Panc1 (cell line): Measurements from ENCODE around the gene ENTREP3. TPM values are rescaled to one million over a fixed set of nuclear protein-coding genes. Genes with fewer than 3 reads are reported as not detected.
"Not testable (repeated sequence)": the region's sequence is repeated elsewhere in the genome, so short reads cannot be mapped to it uniquely, and the experiment has no call there.

Experiments
- ATAC-seq: fragments of 200-7000 bp; cut with Tn5 transposase; 2 replicates; pipeline ENCODE4 v1.9.1; 2020; ENCODE audit warnings: mild to moderate bottlenecking, moderate library complexity
- BruUV-seq: library from RNA; stranded (reverse); fragments of 400-500 nt; replicated peaks from 2 replicates; lab custom pipeline; 2021; lab: Mats Ljungman, UMichigan
- CTCF ChIA-PET: fragments of 300-600 bp; sonication (Branson Sonifier 250); formaldehyde crosslinking; loops from one replicate; lab custom pipeline; 2022; ENCODE audit warnings: antibody characterized with exemption; lab: Charles Lee
- POLR2A ChIA-PET: fragments of 300-600 bp; sonication (Branson Sonifier 250); formaldehyde crosslinking; loops from one replicate; lab custom pipeline; 2022; ENCODE audit warnings: antibody characterized with exemption; lab: Charles Lee
- DNase-seq: peaks from one replicate; pipeline ENCODE4 v3.0.0-alpha.2; 2010; ENCODE audit warnings: low read depth, low spot score
- H3K27ac ChIP-seq: 2 replicates; pipeline ENCODE4 v1.5.1; 2011; ENCODE audit warnings: mild to moderate bottlenecking, low read length, inconsistent platforms
- H3K27me3 ChIP-seq: fragments of 200-500 bp; sonication (Bioruptor generic); 2 replicates; pipeline ENCODE4 v1.6.0; 2014; ENCODE audit warnings: low read length, inconsistent platforms; ENCODE audit not compliant: control insufficient read depth, insufficient read depth
- H3K36me3 ChIP-seq: fragments of 200-500 bp; sonication (Bioruptor generic); 2 replicates; pipeline ENCODE4 v1.5.1; 2014; ENCODE audit warnings: inconsistent platforms, mild to moderate bottlenecking, low read length, moderate library complexity; ENCODE audit not compliant: control insufficient read depth, insufficient read depth
- H3K4me1 ChIP-seq: 2 replicates; pipeline ENCODE4 v1.5.1; 2011; ENCODE audit warnings: inconsistent platforms, mild to moderate bottlenecking, low read length, moderate library complexity; ENCODE audit not compliant: control insufficient read depth, insufficient read depth
- H3K4me3 ChIP-seq, 2 experiments: 2 replicates each; pipeline ENCODE4 v1.5.1; 2011 to 2012; ENCODE audit warnings: low read depth in 2 of 2, low read length in 2 of 2, mild to moderate bottlenecking in 2 of 2, inconsistent platforms in 1 of 2, moderate library complexity in 1 of 2
- H3K9me3 ChIP-seq: fragments of 200-500 bp; sonication (Bioruptor generic); 2 replicates; pipeline ENCODE4 v1.5.1; 2014; ENCODE audit warnings: low read depth, mild to moderate bottlenecking, inconsistent platforms, low read length, moderate library complexity; ENCODE audit not compliant: control insufficient read depth, insufficient read depth
- CTCF ChIP-seq: fragments of 450-650 bp; IDR thresholded peaks from 2 replicates; pipeline ENCODE4 v1.5.1; 2017; ENCODE audit warnings: mild to moderate bottlenecking
- POLR2AphosphoS5 ChIP-seq: IDR thresholded peaks from 2 replicates; pipeline ENCODE4 v1.6.1; 2012; ENCODE audit warnings: mild to moderate bottlenecking, low read depth, low read length, moderate library complexity
- REST ChIP-seq, 2 experiments: IDR thresholded peaks; 2 replicates each; pipeline ENCODE4 v1.6.1; 2011 to 2012; ENCODE audit warnings: low read depth in 2 of 2, control low read depth in 1 of 2, low read length in 1 of 2, mild to moderate bottlenecking in 1 of 2, moderate library complexity in 1 of 2; ENCODE audit not compliant: insufficient read depth in 1 of 2
- SIN3A ChIP-seq: IDR thresholded peaks from 2 replicates; pipeline ENCODE4 v1.6.1; 2012; ENCODE audit warnings: low read depth, mild to moderate bottlenecking, low read length, moderate library complexity, borderline replicate concordance; ENCODE audit not compliant: insufficient read depth
- TCF7L2 ChIP-seq: IDR thresholded peaks from 2 replicates; pipeline ENCODE4 v1.6.1; 2011; ENCODE audit warnings: mild to moderate bottlenecking, low read depth, low read length, inconsistent platforms
- in situ Hi-C: cut with HindIII; loops from 2 replicates; pipeline ENCODE4 v1.10.0; 2016; ENCODE audit warnings: low sequenced_read_pairs, low pct_unique_long_range_greater_than_20kb
- intact Hi-C: fragments of 100-400 bp; cut with micrococcal nuclease; formaldehyde crosslinking; loops from one replicate; pipeline ENCODE4 v1.10.0; 2022; ENCODE audit not compliant: unreplicated experiment
- total RNA-seq: library from RNA; stranded (reverse); gene quantifications from one replicate; pipeline ENCODE4 v1.2.1, GENCODE V29; 2021; ENCODE audit not compliant: unreplicated experiment

ENTREP3 gene
- total RNA-seq, 1 experiment from 2014 or later = 94.7 TPM

GRCh38 chr1:155236451-155236850, 18.8 kb downstream of the ENTREP3 start:
- intact Hi-C loops (no loop called here), in situ Hi-C loops (no loop called here)
- H3K27me3 ChIP-seq = no peaks in the 10 kb centered on the region
- ATAC-seq = no peak
- no peaks in the 10 kb centered on the region for H3K36me3 ChIP-seq
- peaks cover 4% of the 10 kb centered on the region; the same call in 1 of the 2 replicates for H3K4me1 ChIP-seq
- ChIA-PET POLR2A (no interaction called here), CTCF (interaction anchor here (0.6 kb wide), 1 partner anchor 277 kb away, joined by 12 read pairs; no protein-coding TSS in a partner anchor)
- no peak overlapping the region for H3K27ac ChIP-seq
- H3K9me3 ChIP-seq = no peaks in the 10 kb centered on the region
- BruUV-seq = no TSS peak
- no peak for TF ChIP-seq POLR2AphosphoS5
- no peak for TF ChIP-seq REST (IDR thresholded peaks at IDR 0.05; ENCODE audit: insufficient read depth in 1 of 2, low read depth in 2 of 2, low read length in 1 of 2)
- no peak for TF ChIP-seq SIN3A
- no peak for TF ChIP-seq CTCF
- no peak for TF ChIP-seq TCF7L2
- no peak for DNase-seq
- H3K4me3 ChIP-seq = no peak overlapping the region

GRCh38 chr1:155235375-155235774, 19.9 kb downstream of the ENTREP3 start:
- in situ Hi-C loops, H3K27me3 ChIP-seq, DNase-seq, intact Hi-C loops, H3K36me3 ChIP-seq, ATAC-seq, CTCF ChIA-PET, BruUV-seq, H3K27ac ChIP-seq, POLR2A ChIA-PET, H3K4me3 ChIP-seq, H3K9me3 ChIP-seq, H3K4me1 ChIP-seq: not testable (repeated sequence)

DNA sequence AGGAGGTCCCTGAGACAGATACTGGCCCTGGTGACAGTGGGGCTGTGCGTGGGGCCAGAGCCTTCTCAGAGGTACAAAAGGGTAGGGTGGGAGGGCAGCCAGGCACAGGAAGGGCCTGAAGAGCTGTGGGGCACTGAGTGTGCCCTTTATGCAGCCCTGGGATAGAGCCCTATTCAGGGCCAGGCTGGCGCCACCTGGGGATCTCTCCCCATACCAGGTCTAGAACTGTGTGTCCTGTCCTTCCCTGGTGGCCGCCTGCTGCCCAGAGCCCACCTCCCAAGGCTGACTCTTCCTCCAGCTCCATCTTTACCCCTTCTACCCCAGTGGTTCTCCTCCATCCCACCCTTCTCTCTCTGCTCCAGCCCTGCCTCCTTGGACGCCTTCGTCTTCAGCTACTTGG, 21.8 kb downstream of the ENTREP3 start:
- peak; percentile 44; the same call in 1 of the 2 replicates for ATAC-seq
- in situ Hi-C loops, H3K4me1 ChIP-seq, BruUV-seq, H3K4me3 ChIP-seq, DNase-seq, H3K27ac ChIP-seq, POLR2A ChIA-PET, CTCF ChIA-PET, H3K9me3 ChIP-seq, H3K36me3 ChIP-seq, intact Hi-C loops, H3K27me3 ChIP-seq: not testable (repeated sequence)

GRCh38 chr1:155232001-155232978, 23.0 kb downstream of the ENTREP3 start:
- POLR2A ChIA-PET, in situ Hi-C loops, H3K4me3 ChIP-seq, BruUV-seq, H3K9me3 ChIP-seq, H3K4me1 ChIP-seq, intact Hi-C loops, H3K27ac ChIP-seq, ATAC-seq, DNase-seq, H3K36me3 ChIP-seq, H3K27me3 ChIP-seq: not testable (repeated sequence)
- CTCF ChIA-PET = interaction anchor here (0.5 kb wide), 1 partner anchor 96 kb away, joined by 3 read pairs; no protein-coding TSS in a partner anchor

- intact Hi-C loops, ATAC-seq, H3K27ac ChIP-seq, H3K36me3 ChIP-seq, H3K27me3 ChIP-seq, BruUV-seq, DNase-seq, in situ Hi-C loops, H3K4me3 ChIP-seq, H3K9me3 ChIP-seq, POLR2A ChIA-PET, H3K4me1 ChIP-seq: not testable (repeated sequence)
- CTCF ChIA-PET = interaction anchor here (0.5 kb wide), 1 partner anchor 95 kb away, joined by 3 read pairs; no protein-coding TSS in a partner anchor
These were observed 24.0 kb downstream of the ENTREP3 start for GRCh38 chr1:155231302-155231701.
